Spleen (tissue), 11 donors: ENCODE results near the gene RNF169. TPM values are rescaled to one million over a fixed set of nuclear protein-coding genes. Genes with fewer than 3 reads are reported as not detected.
A peak's percentile ranks its signal among the peaks of the same experiment; 100 is the strongest.

ENCODE experiments used
- DNase-seq: peaks from one replicate; pipeline ENCODE4 v3.0.0-alpha.2; 2020
- H3K27ac ChIP-seq, 8 donors: fragments of 200-600 bp; sonication (generic) in 7 of 8; 1 replicate in 4 of 8; 2 replicates in 4 of 8; pipeline versions ENCODE4 v1.5.0 to v1.8.0; 2016 to 2021; ENCODE audit warnings: inconsistent platforms in 4 of 8, mild to moderate bottlenecking in 4 of 8, moderate library complexity in 1 of 8
- H3K27me3 ChIP-seq, 7 donors: fragments of 200-600 bp; sonication (generic) in 6 of 7; replicated peaks in 1 of 7; 1 replicate in 4 of 7; 2 replicates in 3 of 7; pipeline versions ENCODE4 v1.5.0 to v1.8.0; 2016 to 2021; ENCODE audit warnings: inconsistent platforms in 3 of 7, mild to moderate bottlenecking in 1 of 7
- H3K36me3 ChIP-seq, 6 donors: fragments of 200-600 bp; sonication (generic) in 5 of 6; 1 replicate in 4 of 6; 2 replicates in 2 of 6; pipeline versions ENCODE4 v1.5.0 to v1.8.0; 2016 to 2021; ENCODE audit warnings: inconsistent platforms in 2 of 6
- H3K4me1 ChIP-seq, 6 donors: fragments of 200-600 bp; sonication (generic) in 5 of 6; 1 replicate in 3 of 6; 2 replicates in 3 of 6; pipeline versions ENCODE4 v1.5.0 to v1.8.0; 2016 to 2021; ENCODE audit warnings: inconsistent platforms in 3 of 6
- H3K4me3 ChIP-seq, 8 donors: fragments of 200-600 bp; sonication (generic) in 7 of 8; 1 replicate in 4 of 8; 2 replicates in 4 of 8; pipeline versions ENCODE4 v1.5.0 to v1.8.0; 2016 to 2021; ENCODE audit warnings: inconsistent platforms in 4 of 8, mild to moderate bottlenecking in 4 of 8, moderate library complexity in 2 of 8
- H3K9me3 ChIP-seq, 8 donors: fragments of 200-600 bp; sonication (generic) in 7 of 8; 1 replicate in 4 of 8; 2 replicates in 4 of 8; pipeline versions ENCODE4 v1.5.0 to v1.8.0; 2016 to 2021; ENCODE audit warnings: inconsistent platforms in 4 of 8
- POLR2A ChIP-seq, 3 donors: fragments of 450-650 bp; IDR thresholded peaks; one replicate each; pipeline ENCODE4 v1.5.1; 2017; ENCODE audit warnings: antibody characterized with exemption in 3 of 3, mild to moderate bottlenecking in 1 of 3
- POLR2AphosphoS5 ChIP-seq, 3 donors: sonication (generic); formaldehyde crosslinking; IDR thresholded peaks; one replicate each; pipeline ENCODE4 v1.5.1; 2017; ENCODE audit warnings: antibody characterized with exemption in 3 of 3
- WGBS, 5 donors: extraction: QIAGEN DNeasy Blood & Tissue Kit in 3 of 5; methylation state at CpG; one replicate each; pipeline versions ENCODE4 v1.1.5 to v1.1.7; 2013 to 2018; 5-methylcytosine and 5-hydroxymethylcytosine counted together
- intact Hi-C: fragments of 100-400 bp; cut with DNase I; formaldehyde crosslinking; loops from one replicate; pipeline ENCODE4 v1.15.0; 2023; ENCODE audit warnings: low total_unique reads
- polyA plus RNA-seq, 3 donors: library from polyadenylated mRNA; stranded (reverse); fragments of 200-250 nt; gene quantifications; one replicate each; pipeline ENCODE4 v1.2.1, GENCODE V29; 2013
- total RNA-seq, 7 donors: library from RNA; depleted of rRNA in 3 of 7; stranded (reverse); fragments of >200 nt in 3 of 7; fragmentation: NEBNext Ultra II Directional in 4 of 7; extraction: Animal tissue kit (Norgen Biotek cat#: 25700) in 4 of 7; gene quantifications; one replicate each; pipeline versions ENCODE4 v1.1.0 to v1.2.1, GENCODE V29; 2016 to 2021
- TF ChIP-seq, protein P1 (sequence below), 11 experiments: fragments of 200-600 bp in 7 of 11; fragments of 450-650 bp in 4 of 11; sonication (generic) in 4 of 11; IDR thresholded peaks in 8 of 11; conservative IDR thresholded peaks in 3 of 11; 1 replicate in 7 of 11; 2 replicates in 4 of 11; pipeline versions ENCODE4 v1.4.0 to v1.8.0; 2016 to 2021; ENCODE audit warnings: antibody characterized with exemption in 11 of 11, inconsistent platforms in 4 of 11, mild to moderate bottlenecking in 1 of 11
- donor health status: healthy with polysubstance abuse.
- donor health status: DM: no; HTN: no; CAD: no; lungs with moderate emphysema.
- donor health status: DM: no; HTN: no; CAD: no.
- donor health status: Bipolar disorder and iron deficiency.
- donor health status: healthy.
- donor health status: DM: no; HTN: no; CAD: no.
- donor health status: DM: yes; HTN: yes; CAD: no.

RNF169 gene
- total and polyA plus RNA-seq, 10 donors, result 2.5 to 34.1 (median 24.0) TPM

DNA sequence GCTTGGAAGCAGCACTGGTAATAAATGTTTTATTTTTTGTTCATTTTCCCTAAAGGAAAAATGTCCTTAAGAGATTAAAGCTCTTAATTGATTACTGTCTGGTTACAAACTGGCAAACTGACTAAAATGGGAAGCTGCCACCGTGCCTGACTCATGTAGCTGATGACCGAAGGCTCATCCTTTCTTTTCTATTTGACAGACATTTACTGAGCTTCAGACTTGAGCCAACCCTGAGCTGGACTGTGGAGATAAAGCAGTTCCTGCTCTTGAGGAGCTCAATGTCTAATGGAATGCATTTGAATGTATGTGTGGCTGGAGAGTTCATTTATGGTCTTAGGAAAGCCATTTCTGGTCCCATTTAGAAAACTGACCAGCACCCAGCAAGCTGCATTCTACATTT is 91.3 kb downstream of the RNF169 start:
- no peak overlapping the region for H3K27ac ChIP-seq
- 36 to 66% (median 64%) methylated on average over 2 of the region's 2 CpGs for WGBS, 5 donors
- TF ChIP-seq POLR2AphosphoS5 (IDR thresholded peaks at IDR 0.05), result no peak
- TF ChIP-seq, protein P1, sequence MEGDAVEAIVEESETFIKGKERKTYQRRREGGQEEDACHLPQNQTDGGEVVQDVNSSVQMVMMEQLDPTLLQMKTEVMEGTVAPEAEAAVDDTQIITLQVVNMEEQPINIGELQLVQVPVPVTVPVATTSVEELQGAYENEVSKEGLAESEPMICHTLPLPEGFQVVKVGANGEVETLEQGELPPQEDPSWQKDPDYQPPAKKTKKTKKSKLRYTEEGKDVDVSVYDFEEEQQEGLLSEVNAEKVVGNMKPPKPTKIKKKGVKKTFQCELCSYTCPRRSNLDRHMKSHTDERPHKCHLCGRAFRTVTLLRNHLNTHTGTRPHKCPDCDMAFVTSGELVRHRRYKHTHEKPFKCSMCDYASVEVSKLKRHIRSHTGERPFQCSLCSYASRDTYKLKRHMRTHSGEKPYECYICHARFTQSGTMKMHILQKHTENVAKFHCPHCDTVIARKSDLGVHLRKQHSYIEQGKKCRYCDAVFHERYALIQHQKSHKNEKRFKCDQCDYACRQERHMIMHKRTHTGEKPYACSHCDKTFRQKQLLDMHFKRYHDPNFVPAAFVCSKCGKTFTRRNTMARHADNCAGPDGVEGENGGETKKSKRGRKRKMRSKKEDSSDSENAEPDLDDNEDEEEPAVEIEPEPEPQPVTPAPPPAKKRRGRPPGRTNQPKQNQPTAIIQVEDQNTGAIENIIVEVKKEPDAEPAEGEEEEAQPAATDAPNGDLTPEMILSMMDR (IDR thresholded peaks at IDR 0.05 in 8 of 11, conservative IDR thresholded peaks at IDR 0.05 in 3 of 11), result no peak
- no peak for TF ChIP-seq POLR2A (IDR thresholded peaks at IDR 0.05)
- no peak overlapping the region for H3K4me3 ChIP-seq
- H3K36me3 ChIP-seq, result peaks cover 10 to 83% (median 54%) of the 10 kb centered on the region in 6 donors
- peaks cover 5 to 23% (median 10%) of the 10 kb centered on the region in 6 donors for H3K4me1 ChIP-seq
- intact Hi-C loops, result no loop called here
- H3K27me3 ChIP-seq, result no peaks in the 10 kb centered on the region
- DNase-seq, result no peak
- no peaks in the 10 kb centered on the region for H3K9me3 ChIP-seq

DNA sequence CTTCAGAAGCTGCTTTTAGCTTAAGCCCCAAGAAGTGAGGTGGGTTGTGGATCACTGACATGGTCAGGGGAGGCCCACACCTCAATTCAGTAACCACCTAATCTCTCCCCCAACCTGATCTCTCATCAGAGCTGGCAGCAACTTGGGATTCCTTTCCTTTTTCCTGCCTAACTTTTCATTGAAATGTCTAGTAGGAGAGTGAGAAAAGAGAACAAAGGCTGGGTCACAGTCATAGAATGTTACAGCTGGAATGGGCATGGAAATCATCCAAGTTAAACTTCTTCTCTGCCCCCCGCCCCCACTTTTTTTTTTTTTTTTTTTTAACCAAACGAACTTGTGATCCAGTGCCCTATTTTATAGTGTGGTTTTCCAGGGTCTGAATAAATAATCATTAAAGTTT is 91.8 kb downstream of the RNF169 start:
- 71 to 82% (median 77%) methylated on average over 2 of the region's 2 CpGs for WGBS, 5 donors
- Histone ChIP-seq H3K27me3 (no peaks in the 10 kb centered on the region), H3K9me3 (no peaks in the 10 kb centered on the region), H3K36me3 (peaks cover 7 to 83% (median 51%) of the 10 kb centered on the region in 6 donors), H3K4me3 (no peak overlapping the region), H3K27ac (no peak overlapping the region), H3K4me1 (peaks cover 5 to 23% (median 10%) of the 10 kb centered on the region in 6 donors)
- TF ChIP-seq POLR2AphosphoS5 (IDR thresholded peaks at IDR 0.05) (no peak), POLR2A (IDR thresholded peaks at IDR 0.05) (no peak)
- TF ChIP-seq, protein P1 (IDR thresholded peaks at IDR 0.05 in 8 of 11, conservative IDR thresholded peaks at IDR 0.05 in 3 of 11), result no peak
- DNase-seq, result no peak
- intact Hi-C loops, result no loop called here

DNA sequence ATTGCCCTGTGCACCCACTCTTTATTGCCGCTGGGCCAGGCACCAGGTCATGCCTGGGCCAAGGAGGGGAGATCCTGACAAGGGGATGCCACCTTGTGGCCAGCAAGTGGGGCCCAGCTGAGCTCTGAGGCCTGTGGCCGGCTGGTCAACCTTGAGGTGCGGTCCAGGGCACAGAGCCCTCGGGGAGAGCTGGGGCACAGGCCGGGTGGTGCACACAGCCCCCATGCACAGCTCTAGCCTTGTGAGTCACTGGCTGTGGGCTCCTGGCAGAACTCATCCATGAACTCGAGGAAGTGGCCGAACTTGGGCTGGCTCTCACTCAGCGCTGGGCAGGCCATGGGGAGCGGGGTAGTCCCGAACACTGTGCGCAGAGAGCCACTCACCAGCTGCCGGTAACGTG is 94.3 kb downstream of the RNF169 start:
- intact Hi-C loops, result no loop called here
- H3K9me3 ChIP-seq, result no peaks in the 10 kb centered on the region
- H3K27ac ChIP-seq, result no peak overlapping the region
- H3K27me3 ChIP-seq, result no peaks in the 10 kb centered on the region
- H3K36me3 ChIP-seq, result peaks cover 0 to 71% (median 41%) of the 10 kb centered on the region in 6 donors
- DNase-seq, result no peak
- H3K4me3 ChIP-seq, result no peak overlapping the region
- 94 to 100% (median 97%) methylated on average over 1 to 13 of the region's 13 CpGs for WGBS, 5 donors
- H3K4me1 ChIP-seq, result peaks cover 9 to 38% (median 20%) of the 10 kb centered on the region in 6 donors
- no peak for TF ChIP-seq POLR2A (IDR thresholded peaks at IDR 0.05)
- TF ChIP-seq POLR2AphosphoS5 (IDR thresholded peaks at IDR 0.05), result peak in 2 of 3 donors; percentile 14 to 69
- TF ChIP-seq, protein P1 (IDR thresholded peaks at IDR 0.05 in 8 of 11, conservative IDR thresholded peaks at IDR 0.05 in 3 of 11), result no peak

DNA sequence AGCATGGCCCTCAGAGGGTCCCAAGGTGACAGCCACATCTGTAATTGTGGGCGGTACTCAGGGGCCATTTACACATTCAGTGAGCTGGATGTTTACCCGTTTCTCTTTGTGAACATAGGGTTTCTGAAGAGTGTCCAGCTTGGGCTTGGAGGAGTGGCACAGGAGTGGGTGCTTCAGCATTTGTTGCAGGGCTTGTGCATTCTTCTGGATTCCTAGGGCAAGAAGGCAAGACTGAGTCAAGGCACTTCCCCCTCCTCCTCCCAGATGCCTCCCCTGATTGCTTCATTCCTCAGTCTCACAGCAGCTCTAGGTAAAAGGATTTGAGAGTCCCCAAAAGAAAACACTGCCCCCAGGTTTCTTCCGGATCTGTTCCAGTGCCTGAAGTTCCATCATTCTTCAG is 95.4 kb downstream of the RNF169 start:
- 89 to 100% (median 99%) methylated on average over 3 of the region's 3 CpGs for WGBS, 5 donors
- Histone ChIP-seq H3K27me3 (no peaks in the 10 kb centered on the region), H3K4me3 (no peak overlapping the region), H3K4me1 (peaks cover 9 to 30% (median 18%) of the 10 kb centered on the region in 6 donors), H3K27ac (no peak overlapping the region), H3K9me3 (no peaks in the 10 kb centered on the region), H3K36me3 (peaks cover 0 to 76% (median 45%) of the 10 kb centered on the region in 6 donors)
- intact Hi-C loops, result no loop called here
- TF ChIP-seq, protein P1 (IDR thresholded peaks at IDR 0.05 in 8 of 11, conservative IDR thresholded peaks at IDR 0.05 in 3 of 11), result no peak
- TF ChIP-seq POLR2A (IDR thresholded peaks at IDR 0.05) (no peak), POLR2AphosphoS5 (IDR thresholded peaks at IDR 0.05) (no peak)
- no peak for DNase-seq
